Peyer's patch (tissue), 4 donors: ENCODE data around the gene RAB15. TPM values are rescaled to one million over a fixed set of nuclear protein-coding genes. Genes with fewer than 3 reads are reported as not detected.

Experiments used
- DNase-seq, 3 donors: peaks; one replicate each; pipeline ENCODE4 v3.0.0-alpha.2; 2017 to 2019
- H3K27ac ChIP-seq, 4 donors: fragments of 200-600 bp; sonication (generic); one replicate each; pipeline ENCODE4 v1.5.1; 2016 to 2019
- H3K27me3 ChIP-seq, 2 donors: fragments of 200-600 bp; sonication (generic); one replicate each; pipeline ENCODE4 v1.5.1; 2019
- H3K36me3 ChIP-seq, 3 donors: fragments of 200-600 bp; sonication (generic); one replicate each; pipeline ENCODE4 v1.5.1; 2016 to 2019
- H3K4me1 ChIP-seq, 4 donors: fragments of 200-600 bp; sonication (generic); one replicate each; pipeline ENCODE4 v1.5.1; 2016 to 2019
- H3K4me3 ChIP-seq, 4 donors: fragments of 200-600 bp; sonication (generic); 1 replicate in 3 of 4; 2 replicates in 1 of 4; pipeline ENCODE4 v1.5.1; 2016 to 2019; ENCODE audit warnings: mild to moderate bottlenecking in 1 of 4
- H3K9me3 ChIP-seq, 4 donors: fragments of 200-600 bp; sonication (generic); one replicate each; pipeline ENCODE4 v1.5.1; 2016 to 2019; ENCODE audit warnings: mild to moderate bottlenecking in 1 of 4
- CTCF ChIP-seq, 6 experiments: fragments of 450-650 bp in 4 of 6; fragments of 200-600 bp in 2 of 6; sonication (generic) in 1 of 6; IDR thresholded peaks; one replicate each; pipeline ENCODE4 v1.5.1; 2017 to 2019; ENCODE audit warnings: antibody characterized with exemption in 6 of 6, mild to moderate bottlenecking in 3 of 6, moderate library complexity in 1 of 6
- POLR2A ChIP-seq, 2 donors: fragments of 450-650 bp; IDR thresholded peaks; one replicate each; pipeline ENCODE4 v1.5.1; 2017; ENCODE audit warnings: antibody characterized with exemption in 2 of 2, mild to moderate bottlenecking in 2 of 2, moderate library complexity in 2 of 2
- total RNA-seq, 4 donors: library from RNA; depleted of rRNA; stranded (reverse); fragments of >200 nt; gene quantifications; one replicate each; pipeline ENCODE4 v1.1.0, GENCODE V29; 2016

The RAB15 gene
- total RNA-seq, 4 donors from 2014 or later: 17.4 to 29.8 (median 22.4) TPM

GRCh38 chr14:64942531-64943111, 29.5 kb downstream of the RAB15 start, which contains the start of gene GPX2:
Gene GPX2 (minus strand): TSS chr14:64942745. CDS start chr14:64942726, 19 bp downstream.
- Histone ChIP-seq H3K36me3 (peaks cover 0 to 10% (median 0%) of the 10 kb centered on the region in 3 donors), H3K4me1 (peaks cover 0 to 26% (median 0%) of the 10 kb centered on the region in 4 donors), H3K27ac (peak within 1 kb of the TSS in 3 of 4 donors; percentile 57 to 80 (median 69)), H3K4me3 (peak within 1 kb of the TSS in 2 of 4 donors; percentile 35 to 47), H3K9me3 (no peaks in the 10 kb centered on the region), H3K27me3 (no peaks in the 10 kb centered on the region)
- TF ChIP-seq CTCF (IDR thresholded peaks at IDR 0.05) (no peak), POLR2A (IDR thresholded peaks at IDR 0.05) (peak; percentile 69 to 70)
- DNase-seq: peak in 2 of 3 donors; percentile 85 to 88

- Histone ChIP-seq H3K27me3 (no peaks in the 10 kb centered on the region), H3K36me3 (peaks cover 0 to 3% (median 0%) of the 10 kb centered on the region in 3 donors), H3K4me1 (peaks cover 0 to 37% (median 0%) of the 10 kb centered on the region in 4 donors), H3K9me3 (no peaks in the 10 kb centered on the region), H3K4me3 (peak overlapping the region in 2 of 4 donors; percentile 35 to 47), H3K27ac (peak overlapping the region in 2 of 4 donors; percentile 18 to 80)
- no peak for DNase-seq
- no peak for TF ChIP-seq POLR2A (IDR thresholded peaks at IDR 0.05)
Measured at GRCh38 chr14:64940336-64940910, 31.7 kb downstream of the RAB15 start.

GRCh38 chr14:64939817-64940190, 32.3 kb downstream of the RAB15 start:
- H3K36me3 ChIP-seq: peaks cover 0 to 7% (median 0%) of the 10 kb centered on the region in 3 donors
- TF ChIP-seq CTCF (IDR thresholded peaks at IDR 0.05): no peak
- TF ChIP-seq POLR2A (IDR thresholded peaks at IDR 0.05): no peak
- H3K4me1 ChIP-seq: peaks cover 0 to 37% (median 0%) of the 10 kb centered on the region in 4 donors
- H3K27me3 ChIP-seq: no peaks in the 10 kb centered on the region
- no peak for DNase-seq
- H3K27ac ChIP-seq: peak overlapping the region in 2 of 4 donors; percentile 18 to 80
- H3K9me3 ChIP-seq: no peaks in the 10 kb centered on the region
- H3K4me3 ChIP-seq: peak overlapping the region in 1 of 4 donors; percentile 1

GRCh38 chr14:64938972-64939816, 32.9 kb downstream of the RAB15 start:
- Histone ChIP-seq H3K36me3 (peaks cover 0 to 13% (median 0%) of the 10 kb centered on the region in 3 donors), H3K27ac (peak overlapping the region in 2 of 4 donors; percentile 18 to 65), H3K4me3 (peak overlapping the region in 1 of 4 donors; percentile 1), H3K4me1 (peaks cover 0 to 37% (median 0%) of the 10 kb centered on the region in 4 donors), H3K9me3 (no peaks in the 10 kb centered on the region), H3K27me3 (no peaks in the 10 kb centered on the region)
- TF ChIP-seq CTCF (IDR thresholded peaks at IDR 0.05): no peak
- TF ChIP-seq POLR2A (IDR thresholded peaks at IDR 0.05): no peak
- peak in 1 of 3 donors; percentile 56 for DNase-seq

- TF ChIP-seq POLR2A (IDR thresholded peaks at IDR 0.05) (no peak), CTCF (IDR thresholded peaks at IDR 0.05) (peak in 4 of 6 experiments; percentile 4 to 46 (median 39))
- peak overlapping the region in 2 of 4 donors; percentile 63 to 65 for H3K27ac ChIP-seq
- no peaks in the 10 kb centered on the region for H3K27me3 ChIP-seq
- peaks cover 0 to 27% (median 0%) of the 10 kb centered on the region in 3 donors for H3K36me3 ChIP-seq
- H3K4me3 ChIP-seq: no peak overlapping the region
- DNase-seq: no peak
- peaks cover 0 to 26% (median 0%) of the 10 kb centered on the region in 4 donors for H3K4me1 ChIP-seq
- H3K9me3 ChIP-seq: no peaks in the 10 kb centered on the region
Measured at GRCh38 chr14:64937821-64938193, 34.3 kb downstream of the RAB15 start.
